OCI-LY3 (cell line): ENCODE results near the gene ITPKB.

ENCODE experiments used
- H2AFZ ChIP-seq: fragments of 200-600, 300-600 bp; shearing (Covaris generic); 2 replicates; pipeline ENCODE4 v1.6.0; 2014; ENCODE audit warnings: antibody characterized with exemption, low read depth, low read length
- H3K27ac ChIP-seq: fragments of 200-600, 300-600 bp; sonication (generic); 2 replicates; pipeline ENCODE4 v1.5.1; 2014; ENCODE audit warnings: mild to moderate bottlenecking, low read length, moderate library complexity, mixed read lengths
- H3K27me3 ChIP-seq: fragments of 200-600, 300-600 bp; sonication (generic); 2 replicates; pipeline ENCODE4 v1.6.1; 2014; ENCODE audit warnings: low read depth, low read length, mixed read lengths
- H3K36me3 ChIP-seq: fragments of 200-600, 300-600 bp; sonication (generic); replicated peaks from 2 replicates; pipeline ENCODE3; 2014; ENCODE audit warnings: low read depth, low read length, mixed read lengths
- H3K4me1 ChIP-seq: fragments of 300-600, 200-600 bp; sonication (generic); 2 replicates; pipeline ENCODE4 v1.6.1; 2014; ENCODE audit warnings: low read length, mixed read lengths
- H3K4me2 ChIP-seq: fragments of 200-600, 300-600 bp; sonication (generic); 2 replicates; pipeline ENCODE4 v1.6.1; 2014; ENCODE audit warnings: low read length, mixed read lengths
- H3K4me3 ChIP-seq: fragments of 300-600, 200-600 bp; sonication (generic); 2 replicates; pipeline ENCODE4 v1.5.1; 2014; ENCODE audit warnings: antibody characterized with exemption, mild to moderate bottlenecking, low read length, moderate library complexity
- H3K79me2 ChIP-seq: fragments of 300-600, 200-600 bp; shearing (Covaris generic); 2 replicates; pipeline ENCODE4 v1.6.1; 2014; ENCODE audit warnings: mild to moderate bottlenecking, low read length, mixed read lengths
- H3K9ac ChIP-seq: fragments of 300-600, 200-600 bp; shearing (Covaris generic); 2 replicates; pipeline ENCODE4 v1.6.0; 2014; ENCODE audit warnings: mild to moderate bottlenecking, low read length, moderate library complexity
- H3K9me3 ChIP-seq: fragments of 200-600, 300-600 bp; shearing (Covaris generic); 2 replicates; pipeline ENCODE4 v1.6.1; 2014; ENCODE audit warnings: low read length, mixed read lengths; ENCODE audit not compliant: insufficient read depth
- H4K20me1 ChIP-seq: fragments of 200-600, 300-600 bp; sonication (generic); 2 replicates; pipeline ENCODE4 v1.6.1; 2016; ENCODE audit warnings: low read length, mixed read lengths; ENCODE audit not compliant: insufficient read depth
- EZH2phosphoT487 ChIP-seq: fragments of 200-600 bp; shearing (Covaris generic); IDR thresholded peaks from 2 replicates; pipeline ENCODE4 v1.6.1; 2018; ENCODE audit warnings: antibody characterized with exemption, mixed run types, low read depth
- TF ChIP-seq, protein P1 (sequence below): fragments of 200-600, 300-600 bp; sonication (generic); IDR thresholded peaks from 2 replicates; pipeline ENCODE4 v1.5.1; 2014; ENCODE audit warnings: antibody characterized with exemption, low read length, low read depth

ITPKB gene

DNA sequence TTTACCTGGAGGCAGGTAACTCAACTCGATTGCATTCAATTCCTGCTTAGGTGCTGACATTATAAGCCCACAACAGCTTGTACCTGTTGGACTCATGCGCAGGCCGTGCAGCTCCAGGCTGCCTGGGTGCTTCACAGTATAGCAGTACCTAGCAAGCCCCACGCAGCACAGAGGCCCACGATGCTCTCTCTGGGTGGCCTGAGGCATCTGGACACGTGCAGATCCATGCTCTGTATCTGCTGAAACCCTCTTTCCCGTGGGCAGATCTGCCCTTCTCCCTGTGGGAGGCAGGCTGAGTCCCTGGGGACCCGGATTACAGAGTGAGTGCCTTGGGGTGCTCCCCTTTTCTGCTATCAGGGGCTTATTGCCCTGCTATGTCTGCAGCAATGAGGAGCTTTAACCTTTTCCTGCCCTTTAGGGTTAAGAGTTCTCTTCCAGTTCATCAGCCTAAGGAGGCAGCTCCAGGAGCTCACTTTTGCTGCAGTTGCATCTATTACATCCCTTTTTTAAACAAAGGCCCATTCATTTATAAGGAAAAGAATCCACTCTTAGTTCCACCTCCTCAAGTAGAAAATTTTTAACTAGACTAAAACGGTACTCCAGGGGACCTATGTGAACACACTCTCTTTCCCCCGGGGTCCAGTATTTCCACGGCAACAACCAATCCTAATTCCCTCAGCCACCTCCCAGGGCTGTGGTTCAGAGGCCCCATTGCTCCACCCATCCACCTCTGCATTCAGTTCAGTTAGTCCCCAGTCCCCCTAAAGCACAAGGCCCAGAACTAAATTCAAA is 19.3 kb downstream of the ITPKB start:
- Histone ChIP-seq H3K4me2 (no peak overlapping the region), H3K36me3 (no peaks in the 10 kb centered on the region), H3K79me2 (peaks cover 14% of the 10 kb centered on the region)

DNA sequence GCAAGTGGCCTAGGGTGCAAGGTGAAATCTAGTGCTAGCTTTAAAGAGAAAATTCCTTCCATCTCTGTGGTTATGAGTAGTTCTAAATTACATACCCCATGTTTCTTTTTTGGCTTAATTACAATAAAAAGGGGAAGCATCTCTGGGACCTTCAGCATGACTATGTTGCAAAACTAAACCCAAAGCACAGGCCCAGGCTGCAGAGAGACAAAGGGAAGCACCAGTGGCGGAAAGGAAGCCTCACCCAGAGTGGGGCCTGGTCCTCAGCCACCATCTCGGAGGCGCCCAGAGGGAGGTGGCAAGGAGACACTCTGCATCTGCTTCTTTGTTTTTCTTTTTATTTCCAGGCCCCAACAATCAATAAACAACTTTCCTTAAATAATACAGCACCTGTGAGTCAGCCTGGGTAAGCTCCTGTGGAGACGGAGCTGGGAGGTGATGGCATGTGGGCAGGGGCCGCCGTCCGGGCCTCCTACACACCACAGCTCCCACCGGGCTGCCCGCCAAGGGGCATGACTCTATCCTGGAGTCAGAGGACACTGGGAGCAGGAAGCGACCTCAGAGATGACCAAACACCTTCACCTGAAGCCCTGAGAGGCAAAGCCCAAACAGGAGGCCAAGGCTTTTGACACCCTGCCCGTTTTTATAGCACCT is 21.7 kb downstream of the ITPKB start:
- Histone ChIP-seq H3K9ac (no peak overlapping the region), H2AFZ (no peak overlapping the region), H3K27me3 (no peaks in the 10 kb centered on the region), H3K36me3 (no peaks in the 10 kb centered on the region), H3K9me3 (no peaks in the 10 kb centered on the region), H3K27ac (no peak overlapping the region), H3K4me3 (no peak overlapping the region), H4K20me1 (peaks cover 5% of the 10 kb centered on the region; the same call in 1 of the 2 replicates), H3K4me2 (no peak overlapping the region), H3K79me2 (0 out of 2 replicates have a peak, but pooled peaks cover 1% of the 10 kb centered on the region), H3K4me1 (no peaks in the 10 kb centered on the region)
- TF ChIP-seq EZH2phosphoT487, result no peak
- TF ChIP-seq, protein P1, sequence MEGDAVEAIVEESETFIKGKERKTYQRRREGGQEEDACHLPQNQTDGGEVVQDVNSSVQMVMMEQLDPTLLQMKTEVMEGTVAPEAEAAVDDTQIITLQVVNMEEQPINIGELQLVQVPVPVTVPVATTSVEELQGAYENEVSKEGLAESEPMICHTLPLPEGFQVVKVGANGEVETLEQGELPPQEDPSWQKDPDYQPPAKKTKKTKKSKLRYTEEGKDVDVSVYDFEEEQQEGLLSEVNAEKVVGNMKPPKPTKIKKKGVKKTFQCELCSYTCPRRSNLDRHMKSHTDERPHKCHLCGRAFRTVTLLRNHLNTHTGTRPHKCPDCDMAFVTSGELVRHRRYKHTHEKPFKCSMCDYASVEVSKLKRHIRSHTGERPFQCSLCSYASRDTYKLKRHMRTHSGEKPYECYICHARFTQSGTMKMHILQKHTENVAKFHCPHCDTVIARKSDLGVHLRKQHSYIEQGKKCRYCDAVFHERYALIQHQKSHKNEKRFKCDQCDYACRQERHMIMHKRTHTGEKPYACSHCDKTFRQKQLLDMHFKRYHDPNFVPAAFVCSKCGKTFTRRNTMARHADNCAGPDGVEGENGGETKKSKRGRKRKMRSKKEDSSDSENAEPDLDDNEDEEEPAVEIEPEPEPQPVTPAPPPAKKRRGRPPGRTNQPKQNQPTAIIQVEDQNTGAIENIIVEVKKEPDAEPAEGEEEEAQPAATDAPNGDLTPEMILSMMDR, result no peak

More for the DNA sequence above, 19.3 kb downstream of the ITPKB start:
- no peak overlapping the region for H2AFZ ChIP-seq
- H3K27me3 ChIP-seq, result no peaks in the 10 kb centered on the region
- no peak overlapping the region for H3K9ac ChIP-seq
- H3K27ac ChIP-seq, result no peak overlapping the region
- no peaks in the 10 kb centered on the region for H3K9me3 ChIP-seq
- H4K20me1 ChIP-seq, result peaks cover 20% of the 10 kb centered on the region; the same call in 1 of the 2 replicates
- no peak overlapping the region for H3K4me3 ChIP-seq
- peaks cover 17% of the 10 kb centered on the region for H3K4me1 ChIP-seq
- TF ChIP-seq EZH2phosphoT487, result no peak
- TF ChIP-seq, protein P1, result no peak

DNA sequence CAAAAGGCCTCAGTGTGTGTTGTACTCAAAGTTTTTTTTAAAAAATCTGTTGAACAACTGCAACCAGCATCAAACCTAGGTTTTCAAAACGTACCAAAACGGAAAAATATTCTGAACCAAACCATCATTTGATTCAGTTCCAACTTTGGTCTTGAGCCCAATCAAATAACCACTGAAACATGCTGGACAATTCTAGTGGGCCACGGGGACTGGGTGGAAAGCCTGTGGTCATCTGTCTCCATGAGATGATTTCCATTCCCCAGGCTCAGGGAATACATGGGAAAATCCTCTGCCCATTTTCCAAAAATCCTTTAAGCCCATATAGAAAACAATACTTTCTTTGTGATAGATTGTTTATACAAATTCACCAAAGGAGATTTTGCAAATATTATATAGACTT is 22.5 kb downstream of the ITPKB start:
- H3K79me2 ChIP-seq, result no peaks in the 10 kb centered on the region
- no peak overlapping the region for H2AFZ ChIP-seq
- TF ChIP-seq EZH2phosphoT487, result no peak
- TF ChIP-seq, protein P1, result no peak
- no peaks in the 10 kb centered on the region for H3K27me3 ChIP-seq
- H4K20me1 ChIP-seq, result peaks cover 4% of the 10 kb centered on the region; the same call in 1 of the 2 replicates
- no peak overlapping the region for H3K27ac ChIP-seq
- no peaks in the 10 kb centered on the region for H3K36me3 ChIP-seq
- H3K4me1 ChIP-seq, result no peaks in the 10 kb centered on the region
- H3K4me3 ChIP-seq, result no peak overlapping the region
- H3K9ac ChIP-seq, result no peak overlapping the region
- H3K4me2 ChIP-seq, result no peak overlapping the region
- H3K9me3 ChIP-seq, result no peaks in the 10 kb centered on the region

DNA sequence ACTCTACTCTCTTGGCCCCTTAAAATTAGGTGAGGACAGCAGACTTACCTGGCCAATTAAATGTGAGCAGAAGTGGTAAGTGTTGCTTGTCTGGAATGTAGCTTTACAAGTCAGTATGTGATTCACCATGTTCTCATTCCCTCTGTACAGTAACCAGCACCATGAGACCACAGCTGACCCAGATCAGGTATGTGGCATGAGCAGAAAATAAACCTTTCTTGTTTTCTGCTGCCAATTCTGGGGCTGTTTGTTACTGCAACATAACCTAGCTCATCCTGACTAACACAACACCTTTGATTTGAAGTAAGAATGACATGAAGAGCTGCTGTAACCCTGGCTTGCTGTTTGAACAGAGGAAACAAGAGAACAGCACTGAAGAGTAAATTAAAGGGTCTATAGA is 24.9 kb downstream of the ITPKB start:
- Histone ChIP-seq H3K36me3 (no peaks in the 10 kb centered on the region), H3K4me2 (no peak overlapping the region), H3K79me2 (no peaks in the 10 kb centered on the region), H3K9ac (no peak overlapping the region), H3K27me3 (no peaks in the 10 kb centered on the region), H3K27ac (no peak overlapping the region), H2AFZ (no peak overlapping the region), H3K4me1 (no peaks in the 10 kb centered on the region), H3K4me3 (no peak overlapping the region), H3K9me3 (no peaks in the 10 kb centered on the region), H4K20me1 (peaks cover 6% of the 10 kb centered on the region; the same call in 1 of the 2 replicates)
- TF ChIP-seq, protein P1, result no peak
- no peak for TF ChIP-seq EZH2phosphoT487
